KMS-11 (cell line): Measurements from ENCODE around the gene TMEM187.

Source experiments
- H2AFZ ChIP-seq: fragments of 200-600 bp; sonication (generic); 2 replicates; pipeline ENCODE4 v1.6.1; 2016; ENCODE audit warnings: antibody characterized with exemption, mixed run types, low read depth
- H3K27ac ChIP-seq: fragments of 200-600 bp; sonication (generic); 2 replicates; pipeline ENCODE4 v1.6.1; 2016; ENCODE audit warnings: mild to moderate bottlenecking, mixed run types
- H3K27me3 ChIP-seq: fragments of 200-600 bp; sonication (generic); 2 replicates; pipeline ENCODE4 v1.6.1; 2017; ENCODE audit warnings: mild to moderate bottlenecking, low read depth, mixed run types, moderate library complexity; ENCODE audit not compliant: insufficient read depth
- H3K36me3 ChIP-seq: fragments of 200-600 bp; sonication (generic); 2 replicates; pipeline ENCODE4 v1.6.1; 2017; ENCODE audit warnings: mild to moderate bottlenecking, mixed run types; ENCODE audit not compliant: insufficient read depth
- H3K4me1 ChIP-seq: fragments of 200-600 bp; sonication (generic); 2 replicates; pipeline ENCODE4 v1.6.1; 2016; ENCODE audit warnings: mild to moderate bottlenecking, low read depth, mixed run types; ENCODE audit not compliant: poor library complexity, severe bottlenecking
- H3K4me2 ChIP-seq: fragments of 200-600 bp; sonication (generic); 2 replicates; pipeline ENCODE4 v1.7.0; 2016; ENCODE audit warnings: mild to moderate bottlenecking, mixed run types
- H3K4me3 ChIP-seq: fragments of 200-600 bp; sonication (generic); IDR thresholded peaks from 2 replicates; pipeline ENCODE4 v1.6.1; 2017; ENCODE audit warnings: low read depth, low read length, mixed read lengths; ENCODE audit not compliant: insufficient read depth
- H3K79me2 ChIP-seq: fragments of 200-600 bp; sonication (generic); 2 replicates; pipeline ENCODE4 v1.6.1; 2016; ENCODE audit warnings: low read depth, mixed run types; ENCODE audit not compliant: insufficient read depth
- H3K9ac ChIP-seq: fragments of 200-600 bp; sonication (generic); 2 replicates; pipeline ENCODE4 v1.6.1; 2016; ENCODE audit warnings: mild to moderate bottlenecking, mixed run types
- H4K20me1 ChIP-seq: fragments of 200-600 bp; sonication (generic); 2 replicates; pipeline ENCODE4 v1.6.1; 2016; ENCODE audit warnings: mild to moderate bottlenecking, mixed run types; ENCODE audit not compliant: insufficient read depth
- CTCF ChIP-seq: fragments of 200-600 bp; sonication (generic); conservative IDR thresholded peaks from 2 replicates; pipeline ENCODE4 v1.6.1; 2017; ENCODE audit warnings: low read depth, mild to moderate bottlenecking, antibody characterized with exemption, low read length, moderate library complexity, mixed read lengths

The TMEM187 gene

GRCh38 chrX:153988493-153988892, 15.9 kb downstream of the TMEM187 start:
- TF ChIP-seq CTCF = no peak
- H3K27me3 ChIP-seq = no peaks in the 10 kb centered on the region
- H3K4me3 ChIP-seq = no peak overlapping the region
- no peak overlapping the region for H3K27ac ChIP-seq
- no peaks in the 10 kb centered on the region for H3K79me2 ChIP-seq
- no peak overlapping the region for H3K4me2 ChIP-seq
- H4K20me1 ChIP-seq = no peaks in the 10 kb centered on the region
- no peak overlapping the region for H2AFZ ChIP-seq
- no peak overlapping the region for H3K9ac ChIP-seq
- no peaks in the 10 kb centered on the region for H3K36me3 ChIP-seq
- H3K4me1 ChIP-seq = peaks cover 39% of the 10 kb centered on the region

- H3K27ac ChIP-seq = no peak overlapping the region
- H3K9ac ChIP-seq = no peak overlapping the region
- no peak overlapping the region for H3K4me3 ChIP-seq
- no peak for TF ChIP-seq CTCF
- no peak overlapping the region for H2AFZ ChIP-seq
- no peaks in the 10 kb centered on the region for H3K79me2 ChIP-seq
- H4K20me1 ChIP-seq = no peaks in the 10 kb centered on the region
- no peaks in the 10 kb centered on the region for H3K36me3 ChIP-seq
- H3K27me3 ChIP-seq = no peaks in the 10 kb centered on the region
- peaks cover 24% of the 10 kb centered on the region for H3K4me1 ChIP-seq
- H3K4me2 ChIP-seq = no peak overlapping the region
These were observed 17.6 kb downstream of the TMEM187 start for GRCh38 chrX:153989973-153990655.

DNA sequence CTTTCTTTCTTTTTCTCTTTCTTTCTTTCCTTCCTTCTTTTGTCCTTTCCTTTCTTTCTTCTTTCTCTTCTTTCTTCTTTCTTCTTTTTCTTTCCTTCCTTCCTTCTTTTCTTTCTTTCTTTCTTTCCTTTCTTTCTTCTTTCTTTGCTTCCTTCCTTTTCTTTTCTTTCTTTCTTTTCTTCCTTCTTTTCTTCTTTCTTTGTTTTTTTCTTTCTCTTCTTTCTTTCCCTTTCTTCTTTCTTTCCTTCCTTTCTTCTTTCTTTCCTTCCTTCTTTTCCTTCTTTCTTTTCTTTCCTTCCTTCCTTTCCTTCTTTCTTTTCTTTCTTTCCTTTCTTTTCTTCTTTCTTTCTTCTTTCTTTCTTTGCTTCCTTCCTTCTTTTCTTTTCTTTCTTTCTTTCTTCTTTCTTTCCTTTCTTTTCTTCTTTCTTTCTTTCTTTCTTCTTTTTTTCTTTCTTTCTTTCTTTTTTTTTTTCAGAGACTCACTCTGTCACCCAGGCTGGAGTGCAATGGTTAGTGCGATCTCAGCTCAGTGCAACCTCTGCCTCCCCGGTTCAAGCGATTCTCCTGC, 18.5 kb downstream of the TMEM187 start:
- Histone ChIP-seq H3K36me3 (no peaks in the 10 kb centered on the region), H3K27me3 (no peaks in the 10 kb centered on the region), H3K4me3 (no peak overlapping the region), H3K4me2 (no peak overlapping the region), H3K27ac (no peak overlapping the region), H3K79me2 (no peaks in the 10 kb centered on the region), H4K20me1 (no peaks in the 10 kb centered on the region), H3K4me1 (peaks cover 18% of the 10 kb centered on the region), H2AFZ (no peak overlapping the region), H3K9ac (no peak overlapping the region)
- TF ChIP-seq CTCF = no peak

DNA sequence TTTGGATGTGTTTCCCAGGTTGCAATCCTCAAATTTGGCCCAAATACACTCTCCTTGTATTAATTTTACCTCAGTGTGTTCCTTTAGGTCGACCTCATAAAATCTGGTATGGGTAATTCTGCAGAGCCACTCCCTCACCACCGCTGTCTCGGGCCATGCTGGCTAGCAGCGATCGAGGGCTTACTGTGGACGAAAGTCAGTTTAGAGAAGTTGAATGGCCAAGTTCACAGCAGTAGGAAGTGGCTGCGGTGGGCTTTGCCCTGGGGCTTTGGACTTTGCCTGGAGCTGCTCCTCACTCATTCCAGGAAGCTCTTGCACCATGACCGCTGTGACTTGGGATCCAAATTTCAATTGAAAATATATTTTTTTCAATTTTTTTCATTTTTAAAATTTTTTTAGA, 19.6 kb downstream of the TMEM187 start:
- Histone ChIP-seq H3K36me3 (no peaks in the 10 kb centered on the region), H4K20me1 (no peaks in the 10 kb centered on the region), H3K9ac (no peak overlapping the region), H3K4me1 (peaks cover 8% of the 10 kb centered on the region), H3K79me2 (no peaks in the 10 kb centered on the region), H3K4me2 (no peak overlapping the region), H3K27me3 (no peaks in the 10 kb centered on the region), H3K27ac (no peak overlapping the region), H2AFZ (no peak overlapping the region), H3K4me3 (no peak overlapping the region)
- no peak for TF ChIP-seq CTCF
